Trophoblast cell (in vitro differentiated cells and primary cell): ENCODE data around the gene CRMP1.

Experiments used
- DNase-seq, 2 donors: peaks; one replicate each; pipeline ENCODE4 v3.0.0-alpha.2; 2016
- H2AFZ ChIP-seq: 2 replicates; pipeline ENCODE4 v1.6.1; 2013; ENCODE audit warnings: low read length, moderate library complexity, mild to moderate bottlenecking; ENCODE audit not compliant: insufficient read depth, poor library complexity
- H2AK5ac ChIP-seq: 2 replicates; pipeline ENCODE4 v1.6.1; 2013; ENCODE audit warnings: mild to moderate bottlenecking, low read length
- H2BK120ac ChIP-seq: 2 replicates; pipeline ENCODE4 v1.6.1; 2013; ENCODE audit warnings: low read length, mild to moderate bottlenecking, moderate library complexity; ENCODE audit not compliant: insufficient read depth, poor library complexity
- H2BK12ac ChIP-seq: 2 replicates; pipeline ENCODE4 v1.6.1; 2013; ENCODE audit warnings: mild to moderate bottlenecking, low read length, moderate library complexity
- H2BK5ac ChIP-seq: 2 replicates; pipeline ENCODE4 v1.6.1; 2013; ENCODE audit warnings: low read length, low read depth, moderate library complexity, mild to moderate bottlenecking; ENCODE audit not compliant: poor library complexity
- H3K14ac ChIP-seq: 2 replicates; pipeline ENCODE4 v1.6.1; 2013; ENCODE audit warnings: mild to moderate bottlenecking, low read length
- H3K18ac ChIP-seq: 2 replicates; pipeline ENCODE4 v1.6.1; 2013; ENCODE audit warnings: mild to moderate bottlenecking, low read length
- H3K23ac ChIP-seq: 2 replicates; pipeline ENCODE4 v1.6.1; 2013; ENCODE audit warnings: low read length
- H3K27ac ChIP-seq: 2 replicates; pipeline ENCODE4 v1.5.1; 2013; ENCODE audit warnings: low read depth, mild to moderate bottlenecking, inconsistent platforms, low read length, moderate library complexity
- H3K27me3 ChIP-seq: 2 replicates; pipeline ENCODE4 v1.6.1; 2013; ENCODE audit warnings: inconsistent platforms, mild to moderate bottlenecking, low read length, moderate library complexity; ENCODE audit not compliant: insufficient read depth
- H3K36me3 ChIP-seq, 2 experiments: 1 replicate in 1 of 2; 2 replicates in 1 of 2; pipeline ENCODE4 v1.6.1; 2013; ENCODE audit warnings: low read length in 2 of 2, mild to moderate bottlenecking in 2 of 2, moderate library complexity in 1 of 2; ENCODE audit not compliant: insufficient read depth in 2 of 2, control insufficient read depth in 1 of 2
- H3K4ac ChIP-seq: 2 replicates; pipeline ENCODE4 v1.6.1; 2013; ENCODE audit warnings: low read depth, mild to moderate bottlenecking, low read length, moderate library complexity
- H3K4me1 ChIP-seq, 2 experiments: 1 replicate in 1 of 2; 2 replicates in 1 of 2; pipeline ENCODE4 v1.6.1; 2013; ENCODE audit warnings: low read length in 2 of 2, mild to moderate bottlenecking in 2 of 2, moderate library complexity in 1 of 2; ENCODE audit not compliant: insufficient read depth in 2 of 2, control insufficient read depth in 1 of 2
- H3K4me2 ChIP-seq: 2 replicates; pipeline ENCODE4 v1.6.1; 2013; ENCODE audit warnings: inconsistent platforms, mild to moderate bottlenecking, low read length, moderate library complexity
- H3K4me3 ChIP-seq: 2 replicates; pipeline ENCODE4 v1.5.1; 2013; ENCODE audit warnings: mild to moderate bottlenecking, low read depth, low read length, inconsistent platforms
- H3K79me1 ChIP-seq: one replicate; pipeline ENCODE4 v1.6.1; 2013; ENCODE audit warnings: low read length
- H3K79me2 ChIP-seq: 2 replicates; pipeline ENCODE4 v1.6.1; 2013; ENCODE audit warnings: low read length, mild to moderate bottlenecking; ENCODE audit not compliant: control insufficient read depth, insufficient read depth, poor library complexity
- H3K9ac ChIP-seq: 2 replicates; pipeline ENCODE4 v1.6.1; 2013; ENCODE audit warnings: mild to moderate bottlenecking, low read length
- H3K9me3 ChIP-seq: 2 replicates; pipeline ENCODE4 v1.6.1; 2013; ENCODE audit warnings: low read depth, mild to moderate bottlenecking, control low read depth, inconsistent platforms, low read length; ENCODE audit not compliant: insufficient read depth
- H4K12ac ChIP-seq: 2 replicates; pipeline ENCODE4 v1.6.1; 2013; ENCODE audit warnings: low read depth, mild to moderate bottlenecking, low read length, moderate library complexity
- H4K8ac ChIP-seq: 2 replicates; pipeline ENCODE4 v1.6.1; 2013; ENCODE audit warnings: low read depth, mild to moderate bottlenecking, low read length, moderate library complexity
- H4K91ac ChIP-seq: one replicate; pipeline ENCODE4 v1.6.1; 2013; ENCODE audit warnings: low read depth, mild to moderate bottlenecking, low read length, moderate library complexity
- WGBS: extraction: QIAGEN DNeasy Blood & Tissue Kit; methylation state at CpG from one replicate; pipeline ENCODE4 v1.1.7; 2013; ENCODE audit warnings: missing lambda C conversion rate; ENCODE audit not compliant: insufficient read length, insufficient coverage; ENCODE audit errors: extremely low coverage; 5-methylcytosine and 5-hydroxymethylcytosine counted together

CRMP1 gene

GRCh38 chr4:5933116-5933515 is 40.2 kb upstream of the CRMP1 start:
- Histone ChIP-seq H3K36me3 (no peaks in the 10 kb centered on the region), H2BK120ac (no peak overlapping the region), H2AFZ (no peak overlapping the region), H4K12ac (no peak overlapping the region), H3K4me1 (no peaks in the 10 kb centered on the region), H3K4me2 (no peak overlapping the region), H2BK5ac (no peak overlapping the region), H2AK5ac (no peak overlapping the region), H3K9ac (no peak overlapping the region), H3K18ac (no peak overlapping the region), H4K8ac (no peak overlapping the region), H3K27ac (no peak overlapping the region), H4K91ac (no peak overlapping the region), H2BK12ac (no peak overlapping the region), H3K23ac (no peak overlapping the region), H3K27me3 (no peaks in the 10 kb centered on the region), H3K4ac (no peak overlapping the region), H3K79me2 (no peaks in the 10 kb centered on the region), H3K79me1 (no peaks in the 10 kb centered on the region), H3K9me3 (no peaks in the 10 kb centered on the region), H3K14ac (no peak overlapping the region), H3K4me3 (no peak overlapping the region)
- WGBS, result no CpG with 5 or more reads among the region's 4 CpGs
- DNase-seq, result no peak

GRCh38 chr4:5932035-5932568 is 39.2 kb upstream of the CRMP1 start:
- Histone ChIP-seq H3K36me3 (no peaks in the 10 kb centered on the region), H3K27ac (no peak overlapping the region), H3K9ac (no peak overlapping the region), H3K79me1 (no peaks in the 10 kb centered on the region), H3K23ac (no peak overlapping the region), H4K91ac (no peak overlapping the region), H3K9me3 (no peaks in the 10 kb centered on the region), H3K27me3 (no peaks in the 10 kb centered on the region), H2BK5ac (no peak overlapping the region), H3K79me2 (no peaks in the 10 kb centered on the region), H2AFZ (no peak overlapping the region), H4K8ac (no peak overlapping the region), H3K18ac (no peak overlapping the region), H3K4me2 (no peak overlapping the region), H2AK5ac (no peak overlapping the region), H2BK120ac (no peak overlapping the region), H2BK12ac (no peak overlapping the region), H3K4ac (no peak overlapping the region), H3K4me1 (no peaks in the 10 kb centered on the region), H3K4me3 (no peak overlapping the region), H3K14ac (no peak overlapping the region), H4K12ac (no peak overlapping the region)
- DNase-seq, result no peak
- no CpG with 5 or more reads among the region's 12 CpGs for WGBS

GRCh38 chr4:5931526-5931925 is 38.6 kb upstream of the CRMP1 start:
- no peak overlapping the region for H3K23ac ChIP-seq
- H3K9ac ChIP-seq, result no peak overlapping the region
- H2BK5ac ChIP-seq, result no peak overlapping the region
- H2AFZ ChIP-seq, result no peak overlapping the region
- H2AK5ac ChIP-seq, result no peak overlapping the region
- no peak overlapping the region for H4K8ac ChIP-seq
- no peak overlapping the region for H3K18ac ChIP-seq
- H3K27ac ChIP-seq, result no peak overlapping the region
- H3K4ac ChIP-seq, result no peak overlapping the region
- H2BK120ac ChIP-seq, result no peak overlapping the region
- no peak overlapping the region for H3K4me2 ChIP-seq
- H3K36me3 ChIP-seq, result no peaks in the 10 kb centered on the region
- no peak overlapping the region for H3K4me3 ChIP-seq
- H3K27me3 ChIP-seq, result no peaks in the 10 kb centered on the region
- WGBS, result no CpG with 5 or more reads among the region's 9 CpGs
- H2BK12ac ChIP-seq, result no peak overlapping the region
- no peak overlapping the region for H4K91ac ChIP-seq
- no peaks in the 10 kb centered on the region for H3K9me3 ChIP-seq
- no peak overlapping the region for H3K14ac ChIP-seq
- no peak overlapping the region for H4K12ac ChIP-seq
- H3K4me1 ChIP-seq, result peaks cover 0 to 3% of the 10 kb centered on the region in 2 experiments
- no peak for DNase-seq
- H3K79me2 ChIP-seq, result no peaks in the 10 kb centered on the region
- no peaks in the 10 kb centered on the region for H3K79me1 ChIP-seq

GRCh38 chr4:5930876-5931275 is 38.0 kb upstream of the CRMP1 start:
- H3K27ac ChIP-seq, result no peak overlapping the region
- no peaks in the 10 kb centered on the region for H3K79me1 ChIP-seq
- no peaks in the 10 kb centered on the region for H3K27me3 ChIP-seq
- H3K4me2 ChIP-seq, result no peak overlapping the region
- H3K23ac ChIP-seq, result no peak overlapping the region
- no peak overlapping the region for H3K4ac ChIP-seq
- DNase-seq, result no peak
- peaks cover 0 to 3% of the 10 kb centered on the region in 2 experiments for H3K4me1 ChIP-seq
- no peak overlapping the region for H2BK5ac ChIP-seq
- no peak overlapping the region for H4K91ac ChIP-seq
- H2BK120ac ChIP-seq, result no peak overlapping the region
- no peak overlapping the region for H3K4me3 ChIP-seq
- no peak overlapping the region for H2AFZ ChIP-seq
- H2BK12ac ChIP-seq, result no peak overlapping the region
- no peak overlapping the region for H2AK5ac ChIP-seq
- no peak overlapping the region for H3K14ac ChIP-seq
- H4K12ac ChIP-seq, result no peak overlapping the region
- H3K9ac ChIP-seq, result no peak overlapping the region
- no peak overlapping the region for H3K18ac ChIP-seq
- no peak overlapping the region for H4K8ac ChIP-seq
- WGBS, result no CpG with 5 or more reads among the region's 7 CpGs
- no peaks in the 10 kb centered on the region for H3K9me3 ChIP-seq
- H3K36me3 ChIP-seq, result no peaks in the 10 kb centered on the region
- H3K79me2 ChIP-seq, result no peaks in the 10 kb centered on the region
